Fibroblast of mammary gland (primary cell): Measurements from ENCODE around the gene MROH7.

Experiments used
- DNase-seq: peaks from one replicate; pipeline ENCODE4 v3.0.0-alpha.2; 2010; ENCODE audit warnings: low read depth
- H3K4me3 ChIP-seq: 2 replicates; pipeline ENCODE4 v1.5.1; 2011; ENCODE audit warnings: low read depth, mild to moderate bottlenecking, low read length, moderate library complexity; ENCODE audit not compliant: control insufficient read depth
- TF ChIP-seq, protein P1 (sequence below): conservative IDR thresholded peaks from 2 replicates; pipeline ENCODE4 v1.5.1; 2011; ENCODE audit warnings: low read depth, low read length, inconsistent platforms; ENCODE audit not compliant: control insufficient read depth, insufficient read depth

MROH7 gene

DNA sequence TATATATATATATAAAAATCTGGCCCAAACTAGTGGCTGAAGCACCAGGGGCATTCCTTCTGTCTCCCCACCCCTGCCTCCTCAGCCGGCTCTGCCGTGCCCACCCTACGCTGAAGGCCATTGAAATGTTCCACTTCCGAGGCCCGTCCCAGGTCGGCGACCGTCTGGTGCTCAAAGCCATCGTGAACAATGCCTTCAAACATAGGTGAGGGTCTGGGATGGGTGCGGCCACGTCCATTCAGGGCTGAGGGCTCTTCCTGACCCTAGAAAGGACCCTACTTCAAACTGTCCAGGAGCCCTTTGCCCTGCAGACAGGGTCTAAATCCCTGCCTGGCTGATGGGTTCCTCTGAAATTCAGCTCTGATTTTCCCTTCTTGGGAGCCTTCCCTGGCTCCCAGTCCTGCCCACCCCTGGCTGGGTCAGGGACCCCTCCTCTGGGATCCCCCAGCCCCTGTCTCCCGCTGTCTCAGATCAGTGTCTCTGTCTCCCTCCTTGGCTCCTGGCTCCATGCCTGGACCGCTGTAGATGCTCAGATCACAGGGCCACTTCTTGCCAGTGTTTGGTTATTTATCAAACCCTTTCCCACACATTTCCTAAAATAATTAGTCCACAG lies 42.3 kb upstream of the MROH7 start:
- TF ChIP-seq, protein P1, sequence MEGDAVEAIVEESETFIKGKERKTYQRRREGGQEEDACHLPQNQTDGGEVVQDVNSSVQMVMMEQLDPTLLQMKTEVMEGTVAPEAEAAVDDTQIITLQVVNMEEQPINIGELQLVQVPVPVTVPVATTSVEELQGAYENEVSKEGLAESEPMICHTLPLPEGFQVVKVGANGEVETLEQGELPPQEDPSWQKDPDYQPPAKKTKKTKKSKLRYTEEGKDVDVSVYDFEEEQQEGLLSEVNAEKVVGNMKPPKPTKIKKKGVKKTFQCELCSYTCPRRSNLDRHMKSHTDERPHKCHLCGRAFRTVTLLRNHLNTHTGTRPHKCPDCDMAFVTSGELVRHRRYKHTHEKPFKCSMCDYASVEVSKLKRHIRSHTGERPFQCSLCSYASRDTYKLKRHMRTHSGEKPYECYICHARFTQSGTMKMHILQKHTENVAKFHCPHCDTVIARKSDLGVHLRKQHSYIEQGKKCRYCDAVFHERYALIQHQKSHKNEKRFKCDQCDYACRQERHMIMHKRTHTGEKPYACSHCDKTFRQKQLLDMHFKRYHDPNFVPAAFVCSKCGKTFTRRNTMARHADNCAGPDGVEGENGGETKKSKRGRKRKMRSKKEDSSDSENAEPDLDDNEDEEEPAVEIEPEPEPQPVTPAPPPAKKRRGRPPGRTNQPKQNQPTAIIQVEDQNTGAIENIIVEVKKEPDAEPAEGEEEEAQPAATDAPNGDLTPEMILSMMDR, result no peak
- no peak overlapping the region for H3K4me3 ChIP-seq
- DNase-seq, result no peak

GRCh38 chr1:54600947-54601721 lies 40.5 kb upstream of the MROH7 start:
- no peak for DNase-seq
- TF ChIP-seq, protein P1, result no peak
- H3K4me3 ChIP-seq, result no peak overlapping the region

- no peak overlapping the region for H3K4me3 ChIP-seq
- TF ChIP-seq, protein P1, result no peak
- no peak for DNase-seq
Observed at GRCh38 chr1:54601730-54602129, 39.9 kb upstream of the MROH7 start.

GRCh38 chr1:54602554-54602953 lies 39.0 kb upstream of the MROH7 start:
- DNase-seq, result no peak
- no peak overlapping the region for H3K4me3 ChIP-seq
- TF ChIP-seq, protein P1, result no peak

- DNase-seq, result no peak
- TF ChIP-seq, protein P1, result no peak
- H3K4me3 ChIP-seq, result no peak overlapping the region
Observed at GRCh38 chr1:54603241-54603640, 38.3 kb upstream of the MROH7 start.

- no peak overlapping the region for H3K4me3 ChIP-seq
- DNase-seq, result no peak
- TF ChIP-seq, protein P1, result no peak
Observed at GRCh38 chr1:54604051-54604450, 37.5 kb upstream of the MROH7 start.
